NCI-H1105 (cell line): ENCODE results near the gene MYBPC1.
"Not testable (repeated sequence)": the region's sequence is repeated elsewhere in the genome, so short reads cannot be mapped to it uniquely, and the experiment has no call there.

Source experiments
- DNase-seq: peaks from one replicate; lab custom pipeline; 2025; lab: John Stamatoyannopoulos, UW

Gene MYBPC1

DNA sequence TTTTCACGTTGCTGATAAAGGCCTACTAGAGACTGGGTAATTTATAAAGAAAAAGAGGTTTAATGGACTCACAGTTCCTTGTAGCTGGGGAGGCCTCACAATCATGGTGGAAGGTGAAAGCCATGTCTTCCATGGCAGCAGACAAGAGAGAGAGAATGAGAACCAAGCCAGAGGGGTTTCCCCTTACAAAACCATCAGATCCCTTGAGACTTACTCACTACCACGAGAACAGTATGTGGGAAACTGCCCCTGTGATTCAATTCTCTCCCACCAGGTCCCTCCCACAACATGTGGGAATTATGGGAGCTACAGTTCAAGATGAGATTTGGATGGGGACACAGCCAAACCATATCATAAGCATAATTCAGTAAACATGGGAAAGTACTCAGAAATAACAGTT, 65.9 kb downstream of the MYBPC1 start:
- not testable (repeated sequence) for DNase-seq

- DNase-seq: no peak
Observed at GRCh38 chr12:101663298-101663697, 68.5 kb downstream of the MYBPC1 start.

DNA sequence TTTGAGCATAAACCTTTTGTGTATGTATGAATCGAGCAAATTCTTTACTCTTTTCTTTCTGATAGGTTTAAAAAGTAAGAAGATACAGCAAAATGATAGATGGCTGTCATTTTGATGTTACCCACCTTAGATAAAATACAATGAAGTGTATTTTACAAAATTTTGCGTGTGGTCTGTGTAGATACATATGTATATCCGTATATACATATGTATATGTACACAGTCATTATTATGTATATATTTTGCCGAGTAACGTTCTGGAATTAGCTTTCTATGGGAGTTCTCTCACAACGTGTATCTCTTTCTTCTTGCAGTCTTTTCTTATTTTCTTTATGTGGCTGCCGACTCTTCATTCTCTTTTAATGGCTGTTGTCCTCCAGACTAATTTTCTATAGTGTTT, 70.2 kb downstream of the MYBPC1 start:
- no peak for DNase-seq

- no peak for DNase-seq
Observed at GRCh38 chr12:101666052-101666728, 71.4 kb downstream of the MYBPC1 start.

GRCh38 chr12:101667591-101667990, 72.8 kb downstream of the MYBPC1 start:
- DNase-seq: no peak

- DNase-seq: no peak
Observed at GRCh38 chr12:101670007-101670671, 75.4 kb downstream of the MYBPC1 start.

DNA sequence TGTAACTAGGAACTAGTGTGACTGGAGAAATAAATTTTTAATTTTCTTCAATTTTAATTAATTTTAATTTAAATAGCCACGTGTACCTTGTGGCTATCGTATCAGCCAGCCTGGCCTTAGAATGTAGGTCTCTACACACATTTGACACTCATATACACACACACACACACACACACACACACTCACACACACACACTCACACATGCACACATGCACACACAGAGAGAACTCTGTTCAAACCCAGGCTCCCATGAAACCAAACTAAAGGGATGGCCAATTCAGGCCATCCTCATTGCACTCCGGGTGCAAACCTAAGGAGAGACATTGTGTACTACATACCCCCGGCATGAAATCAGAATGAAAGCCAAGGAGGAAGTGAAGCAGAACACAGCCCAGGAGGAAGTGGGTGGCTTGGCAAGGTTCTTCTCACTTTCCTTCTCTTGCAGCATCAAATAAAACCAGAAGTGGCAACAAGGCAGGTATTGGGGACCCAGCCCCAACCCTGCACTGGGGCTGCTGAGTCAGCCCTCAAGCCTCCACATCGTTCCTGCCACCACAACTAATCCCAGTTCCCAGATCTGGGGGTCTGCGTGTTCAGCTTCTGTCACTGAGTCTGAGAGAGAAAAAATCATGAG, 76.5 kb downstream of the MYBPC1 start:
- no peak for DNase-seq

- DNase-seq: no peak
Observed at GRCh38 chr12:101671833-101672232, 77.1 kb downstream of the MYBPC1 start.

- no peak for DNase-seq
Observed at GRCh38 chr12:101675555-101675954, 80.8 kb downstream of the MYBPC1 start.

GRCh38 chr12:101676497-101676896, 81.7 kb downstream of the MYBPC1 start:
- DNase-seq: not testable (repeated sequence)

DNA sequence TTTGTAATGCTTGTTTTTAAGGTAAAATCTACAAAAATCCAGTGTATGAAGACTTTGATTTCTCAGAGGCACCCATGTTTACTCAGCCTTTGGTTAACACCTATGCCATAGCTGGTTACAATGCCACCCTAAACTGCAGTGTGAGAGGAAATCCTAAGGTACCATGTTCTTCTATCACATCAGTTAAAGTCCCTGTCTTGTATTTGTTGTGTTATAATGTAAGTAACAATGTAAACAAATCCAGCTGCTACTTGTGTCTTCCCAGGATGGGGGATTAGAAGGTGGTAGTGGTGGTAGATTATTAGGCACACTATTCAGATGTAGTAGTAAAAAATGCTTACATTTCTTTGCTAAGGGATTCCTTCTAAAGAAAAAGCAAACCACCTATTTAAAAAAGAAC, 83.3 kb downstream of the MYBPC1 start:
- DNase-seq: no peak

GRCh38 chr12:101680240-101680639, 85.5 kb downstream of the MYBPC1 start:
- DNase-seq: no peak

GRCh38 chr12:101680647-101681046, 85.9 kb downstream of the MYBPC1 start:
- DNase-seq: no peak

GRCh38 chr12:101681627-101682026, 86.9 kb downstream of the MYBPC1 start:
- DNase-seq: not testable (repeated sequence)

DNA sequence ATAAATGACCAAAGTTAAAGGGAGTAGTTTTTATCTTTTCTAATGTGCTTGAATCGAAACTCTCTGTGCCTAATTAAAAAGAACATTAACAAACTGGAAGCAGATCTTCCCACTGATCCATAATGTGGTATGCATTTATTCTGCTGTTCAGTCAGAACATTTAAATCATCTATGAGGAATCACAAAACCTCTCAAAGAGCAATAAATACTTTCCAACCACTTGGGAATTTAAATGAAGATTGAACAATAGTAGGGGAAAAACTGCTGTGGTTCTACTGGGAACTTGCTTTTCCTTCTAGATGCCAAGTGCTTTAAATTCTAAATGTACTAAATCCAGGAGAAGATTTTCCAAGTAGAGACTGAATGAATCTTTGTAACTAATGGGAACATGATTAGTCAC, 90.3 kb downstream of the MYBPC1 start:
- DNase-seq: no peak

DNA sequence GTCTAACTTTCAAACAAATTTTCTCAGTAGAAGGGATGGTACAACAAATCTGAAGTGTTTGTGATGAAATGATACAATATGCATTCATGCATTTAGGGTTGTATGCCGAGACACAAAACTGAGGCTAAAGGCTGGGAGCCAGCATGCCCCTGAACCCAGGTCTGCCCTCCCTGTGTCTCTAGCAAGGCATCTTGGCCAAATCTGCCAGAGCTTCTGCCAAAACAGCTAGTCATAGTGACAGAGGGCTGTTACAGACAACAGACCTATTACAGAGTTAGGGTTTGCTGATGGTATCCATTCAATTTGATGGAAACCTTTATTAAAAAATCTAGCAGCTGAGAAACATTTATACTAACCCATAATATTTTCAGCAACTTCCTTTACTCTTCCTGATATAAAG, 91.4 kb downstream of the MYBPC1 start:
- no peak for DNase-seq

GRCh38 chr12:101690544-101691098, 95.8 kb downstream of the MYBPC1 start:
- no peak for DNase-seq

DNA sequence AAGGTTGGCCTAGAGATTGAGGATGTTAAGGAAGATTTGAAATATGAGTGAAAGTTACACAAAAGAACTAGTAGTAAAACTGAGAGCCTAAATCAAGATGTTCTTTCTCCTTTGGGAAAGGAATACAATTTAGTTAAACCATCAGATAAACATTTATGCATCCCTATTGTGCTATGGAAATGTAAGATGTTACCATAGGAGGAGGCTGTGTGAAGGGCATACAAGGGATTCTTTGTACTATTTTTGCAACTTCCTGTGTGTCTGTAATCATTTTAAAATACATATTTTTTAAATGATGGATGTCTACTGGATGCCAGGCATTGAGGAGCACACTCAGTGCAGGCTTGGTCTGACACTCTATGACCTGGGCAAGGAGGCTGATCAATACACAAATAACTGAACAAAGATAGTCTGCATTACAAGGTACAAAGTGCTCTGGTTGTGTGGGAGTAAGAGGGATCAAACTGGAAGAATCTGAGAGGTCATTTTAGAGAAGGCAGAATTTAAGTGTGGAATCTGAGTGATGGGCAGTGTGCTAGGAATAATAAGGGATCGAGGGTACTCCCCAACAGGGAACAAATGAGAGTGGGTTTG, 96.8 kb downstream of the MYBPC1 start:
- DNase-seq: no peak

DNA sequence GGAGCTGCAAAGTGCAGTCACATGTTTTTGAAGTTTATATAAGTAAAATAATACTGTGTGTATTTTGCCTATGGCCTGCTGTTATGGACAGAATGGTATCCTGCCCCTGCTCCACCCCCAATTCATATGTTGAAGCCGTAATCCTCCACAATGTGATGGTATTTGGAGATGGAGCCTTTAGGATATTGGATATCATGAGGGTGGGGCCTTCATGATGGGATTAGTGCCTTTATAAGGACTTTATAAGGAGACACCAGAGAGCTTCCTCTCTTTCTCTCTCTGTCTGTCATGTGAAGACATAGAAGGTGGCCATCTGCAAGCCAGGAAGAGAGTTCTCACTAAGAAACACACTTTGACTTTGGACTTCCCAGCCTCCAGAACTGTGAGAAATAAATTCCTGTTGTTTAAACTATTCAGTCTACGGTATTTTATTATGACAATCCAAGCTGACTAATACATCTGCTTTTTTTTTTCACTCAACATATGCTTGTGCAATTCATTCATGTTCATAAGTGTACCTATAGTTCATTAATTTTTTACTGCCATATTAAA, 99.6 kb downstream of the MYBPC1 start:
- no peak for DNase-seq

DNA sequence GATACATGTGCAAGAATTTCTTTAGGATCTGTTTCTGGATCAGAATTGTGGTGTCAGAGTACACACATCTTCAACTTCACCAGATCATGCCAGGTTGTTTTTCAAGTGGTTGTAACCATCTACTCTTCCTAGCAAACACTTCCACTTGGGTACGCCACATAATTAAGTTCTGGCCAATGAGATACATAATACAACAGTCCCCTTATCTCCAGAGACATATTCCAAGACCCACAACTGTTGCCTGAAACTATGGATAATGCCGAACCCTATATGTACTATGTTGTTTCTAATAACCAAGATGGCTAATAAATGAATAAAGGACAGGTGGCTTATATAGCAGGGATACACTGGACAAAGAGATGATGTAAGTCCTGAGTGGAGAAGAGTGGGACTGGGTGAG, 100.2 kb downstream of the MYBPC1 start:
- no peak for DNase-seq

GRCh38 chr12:101695706-101696105, 100.9 kb downstream of the MYBPC1 start:
- DNase-seq: no peak
